Femur (tissue), 1 donor: ENCODE results near the gene ZDHHC11.
"Not testable (repeated sequence)": the region's sequence is repeated elsewhere in the genome, so short reads cannot be mapped to it uniquely, and the experiment has no call there.

Experiments used
- DNase-seq: peaks from one replicate; pipeline ENCODE4 v3.0.0-alpha.2; 2017

ZDHHC11 gene

GRCh38 chr5:773517-774264, 77.1 kb downstream of the ZDHHC11 start:
- DNase-seq: peak; percentile 17

DNA sequence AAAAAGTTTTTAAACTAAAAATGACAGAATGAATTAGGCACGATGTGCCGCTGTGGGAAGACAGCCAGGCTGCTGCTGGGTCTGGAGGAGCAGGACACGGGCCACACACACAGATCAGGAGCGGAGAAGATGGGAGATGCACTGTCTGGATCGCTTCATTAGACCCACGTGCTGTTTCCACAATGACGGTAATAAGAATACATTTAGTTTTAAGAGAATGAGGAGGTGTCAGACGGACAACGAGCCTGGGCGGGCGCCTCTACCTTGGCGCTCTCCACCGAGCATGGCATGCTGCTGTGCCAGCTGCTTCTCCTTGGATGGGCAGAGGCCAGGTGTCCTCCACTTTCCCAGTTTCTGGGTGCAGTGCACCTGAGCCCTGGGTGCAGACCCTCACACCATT, 77.9 kb downstream of the ZDHHC11 start:
- DNase-seq: peak; percentile 7

- not testable (repeated sequence) for DNase-seq
Measured at GRCh38 chr5:772547-772890, 78.3 kb downstream of the ZDHHC11 start.

DNA sequence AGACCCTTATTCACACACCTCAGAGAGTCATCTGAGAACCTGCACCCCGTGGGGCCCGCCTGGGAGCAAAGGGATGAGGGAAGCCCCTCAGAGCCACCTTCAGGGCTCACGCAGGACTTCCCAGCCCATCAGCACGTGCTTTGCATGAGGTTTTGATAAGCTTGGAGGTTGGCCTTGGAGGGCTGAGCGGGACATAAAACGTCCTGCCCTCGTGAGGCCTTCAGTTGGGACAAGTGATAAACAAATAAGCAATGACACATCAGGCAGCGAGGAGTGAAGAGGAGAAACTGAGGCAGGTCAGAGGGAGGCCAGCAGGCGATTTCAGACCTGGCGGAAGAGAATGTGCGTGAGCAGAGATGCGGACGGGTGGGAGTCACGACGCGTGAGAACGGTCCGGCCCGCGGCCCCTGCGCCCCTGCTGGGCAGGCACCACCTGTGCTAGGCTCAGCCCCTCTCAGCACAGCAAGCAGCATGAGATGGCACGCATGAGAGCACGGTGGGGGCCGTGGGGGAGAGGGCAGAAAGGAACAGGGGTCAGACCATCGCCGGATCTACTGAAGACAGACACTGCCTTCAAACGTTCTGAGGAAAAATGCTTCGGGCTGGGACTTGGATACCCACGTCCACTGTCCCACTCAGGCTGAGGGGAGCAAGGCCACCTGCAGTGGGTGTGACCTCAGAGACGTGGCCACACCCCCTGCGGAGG, 78.8 kb downstream of the ZDHHC11 start:
- peak; percentile 3 for DNase-seq

GRCh38 chr5:771087-771781, 79.6 kb downstream of the ZDHHC11 start:
- peak; percentile 13 for DNase-seq

- peak; percentile 11 for DNase-seq
Measured at GRCh38 chr5:770585-770984, 80.2 kb downstream of the ZDHHC11 start.

DNA sequence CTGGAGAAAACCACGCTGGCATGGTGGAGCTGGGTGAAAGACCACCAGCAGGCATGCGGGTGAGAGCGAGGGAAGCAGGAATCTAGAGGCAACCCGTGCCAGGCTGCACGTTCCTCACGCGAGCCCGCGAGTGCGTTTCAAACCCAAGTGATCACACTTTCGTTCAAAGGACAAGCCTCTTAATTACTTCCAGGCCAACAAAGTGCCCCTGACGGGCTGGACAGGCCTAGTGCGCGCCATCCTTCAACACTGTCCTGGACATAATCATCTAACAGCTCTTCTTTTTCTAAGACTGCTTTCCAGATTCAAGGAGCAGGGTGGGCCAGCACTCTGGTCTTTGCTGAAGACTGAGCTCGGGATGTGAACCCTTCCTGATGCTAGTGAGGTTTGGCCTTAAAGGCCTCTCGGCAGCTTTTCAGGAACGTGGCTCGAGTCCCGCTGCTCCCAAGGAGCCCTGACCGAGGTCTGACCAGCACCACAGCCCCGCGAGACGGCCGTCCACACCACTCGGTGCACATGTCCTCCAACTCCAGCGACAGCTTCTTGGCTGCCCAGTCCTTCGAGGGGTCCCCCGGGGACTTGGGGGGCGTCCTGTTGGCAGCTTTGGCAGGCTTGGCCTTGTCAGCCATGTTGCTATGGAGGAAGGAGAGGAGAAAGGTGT, 81.2 kb downstream of the ZDHHC11 start:
- DNase-seq: peak; percentile 14

DNA sequence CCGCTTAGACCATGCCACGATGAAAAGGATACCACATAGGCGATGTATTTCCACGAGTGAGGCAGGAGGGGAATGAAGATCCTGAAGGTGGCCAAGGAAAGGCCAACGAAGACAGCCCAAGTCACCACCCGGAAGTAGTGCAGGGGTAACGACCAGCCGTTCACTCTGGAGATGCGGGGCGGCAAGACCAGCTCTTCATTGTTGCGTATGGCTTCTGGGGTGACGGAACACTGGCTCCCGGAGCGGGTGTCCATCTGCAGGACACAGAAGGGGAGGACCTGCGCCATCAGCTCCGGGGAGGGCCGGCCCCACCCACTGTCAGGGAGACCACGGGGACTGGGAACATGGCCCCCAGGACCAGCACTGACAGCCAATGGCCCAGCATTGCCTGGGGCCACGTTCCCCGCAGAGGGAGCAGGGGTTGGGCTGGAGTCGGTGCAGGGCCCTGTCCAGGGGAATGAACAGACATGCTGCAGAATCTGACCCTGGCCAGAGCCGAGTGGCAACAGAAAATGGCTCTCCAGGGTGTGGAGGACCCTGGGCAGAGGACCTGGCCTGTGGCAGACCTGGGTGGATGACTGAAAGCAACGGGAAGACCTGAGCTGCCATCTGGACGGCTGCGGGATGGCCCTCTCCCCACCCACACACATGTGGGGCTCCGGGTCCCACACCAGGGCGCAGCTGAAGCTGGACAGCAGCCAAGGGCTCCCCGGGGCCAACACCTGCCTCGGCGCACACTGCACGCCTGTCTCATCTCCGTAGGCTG, 83.9 kb downstream of the ZDHHC11 start:
- DNase-seq: peak; percentile 13

- no peak for DNase-seq
Measured at GRCh38 chr5:765948-766631, 84.7 kb downstream of the ZDHHC11 start.

DNA sequence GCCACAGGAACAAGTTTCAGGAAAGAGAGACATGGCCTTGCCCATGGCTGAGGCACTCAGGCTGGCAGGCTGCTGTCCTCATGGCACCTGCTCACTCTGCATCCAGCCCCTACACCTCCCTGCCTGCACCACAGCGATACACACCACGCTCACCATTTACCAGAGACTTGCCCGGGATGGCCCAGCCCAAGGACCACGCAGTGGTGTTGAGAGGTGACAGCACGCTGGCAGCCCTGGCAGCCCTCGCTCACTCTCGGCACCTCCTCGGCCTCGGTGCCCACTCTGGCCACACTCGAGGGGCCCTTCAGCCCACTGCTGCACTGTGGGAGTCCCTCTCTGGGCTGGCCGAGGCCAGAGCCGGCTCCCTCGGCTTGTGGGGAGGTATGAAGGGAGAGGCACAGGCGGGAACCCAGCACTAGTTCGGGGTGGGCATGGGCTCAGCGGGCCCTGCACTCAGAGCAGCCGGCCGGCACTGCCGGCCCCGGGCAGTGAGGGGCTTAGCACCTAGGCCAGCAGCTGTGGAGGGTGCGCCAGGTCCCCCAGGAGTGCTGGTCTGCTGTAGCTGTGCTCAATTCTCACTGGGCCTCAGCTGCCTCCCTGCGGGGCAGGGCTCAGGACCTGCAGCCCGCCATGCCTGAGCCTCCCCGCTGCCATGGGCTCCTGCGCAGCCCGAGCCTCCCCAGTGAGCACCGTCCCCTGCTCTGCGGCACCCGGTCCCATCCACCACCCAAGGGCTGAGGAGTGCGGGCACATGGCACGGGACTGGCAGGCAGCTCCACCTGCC, 86.6 kb downstream of the ZDHHC11 start:
- DNase-seq: no peak

GRCh38 chr5:763397-763796, 87.4 kb downstream of the ZDHHC11 start:
- no peak for DNase-seq

GRCh38 chr5:762996-763395, 87.8 kb downstream of the ZDHHC11 start:
- DNase-seq: not testable (repeated sequence)

DNA sequence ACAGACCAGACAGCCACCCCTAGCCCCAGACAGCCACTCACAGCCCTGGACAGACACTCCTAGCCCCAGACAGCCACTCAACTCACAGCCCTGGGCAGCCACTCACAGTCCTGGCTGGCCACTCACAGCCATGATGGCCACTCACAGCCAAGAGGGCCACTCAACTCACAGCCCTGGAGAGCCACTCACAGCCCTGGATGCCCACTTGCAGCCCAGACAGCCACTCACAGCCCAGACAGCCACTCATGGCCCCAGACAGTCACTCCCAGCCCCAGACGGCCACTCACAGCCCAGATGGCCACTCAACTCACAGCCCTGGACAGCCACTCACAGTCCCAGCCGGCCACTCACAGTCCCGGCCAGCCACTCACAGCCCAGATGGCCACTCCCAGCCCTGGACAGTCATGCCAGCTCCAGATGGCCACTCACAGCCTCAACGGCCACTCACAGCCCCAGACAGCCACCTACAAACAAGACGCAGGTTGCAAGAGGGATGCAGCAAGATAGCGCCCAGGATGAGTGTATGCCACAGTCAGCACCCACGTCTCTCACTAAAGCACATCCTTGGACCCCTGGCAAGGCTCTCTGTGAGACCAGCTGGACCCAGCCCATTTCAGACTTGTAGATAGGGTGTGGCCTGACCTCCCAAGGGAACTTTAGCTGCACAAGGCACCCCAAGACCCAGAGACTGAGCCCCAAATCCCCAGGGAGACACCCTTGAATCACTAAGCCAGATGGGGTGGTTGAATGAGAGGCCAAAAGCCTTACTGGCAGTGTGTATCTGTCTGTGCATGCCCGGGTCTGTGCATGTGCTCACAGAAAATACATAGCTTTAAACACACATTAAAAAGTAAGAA, 88.7 kb downstream of the ZDHHC11 start:
- no peak for DNase-seq

- no peak for DNase-seq
Measured at GRCh38 chr5:761059-761771, 89.6 kb downstream of the ZDHHC11 start.

DNA sequence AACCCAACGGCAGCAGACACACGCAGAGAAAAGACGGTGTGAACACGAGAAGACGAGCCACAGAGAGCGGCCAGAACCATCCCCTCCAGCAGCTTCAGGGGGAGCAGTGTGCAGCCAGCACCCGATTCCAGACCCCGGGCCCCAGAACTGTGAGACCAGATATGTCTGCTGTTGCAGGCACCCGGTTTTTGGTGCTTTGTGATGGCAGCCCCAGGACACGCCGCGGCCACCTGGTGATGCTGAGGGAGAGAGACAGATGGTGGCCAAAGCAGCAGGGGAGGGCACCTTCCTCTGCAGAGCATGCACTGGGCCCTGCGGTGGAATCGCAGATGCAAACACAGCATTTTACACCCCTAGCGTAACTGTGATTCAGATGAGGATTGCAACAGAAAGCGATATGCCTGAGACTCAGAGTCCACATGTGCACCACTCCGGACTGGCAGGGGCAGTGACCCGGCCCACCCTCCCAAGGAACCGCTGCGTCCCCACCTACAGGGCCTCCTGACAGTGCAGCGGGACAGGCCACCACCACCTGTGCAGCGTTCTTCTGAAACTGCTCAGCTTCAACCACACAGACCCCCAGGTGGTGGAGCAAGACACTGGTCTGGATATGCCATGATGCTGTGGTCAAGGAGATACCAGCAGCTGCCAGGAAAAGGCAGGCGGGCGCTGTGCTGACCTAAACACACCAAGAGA, 90.3 kb downstream of the ZDHHC11 start:
- peak; percentile 19 for DNase-seq

GRCh38 chr5:759781-760362, 90.9 kb downstream of the ZDHHC11 start:
- DNase-seq: peak; percentile 9

- DNase-seq: peak; percentile 76
Measured at GRCh38 chr5:759111-759751, 91.6 kb downstream of the ZDHHC11 start.

GRCh38 chr5:758698-759053, 92.1 kb downstream of the ZDHHC11 start:
- DNase-seq: peak; percentile 21
